ENCODE data around the gene DIP2A. TPM values are rescaled to one million over a fixed set of nuclear protein-coding genes. Genes with fewer than 3 reads are reported as not detected.
A peak's percentile ranks its signal among the peaks of the same experiment; 100 is the strongest.

Gene DIP2A
- total and polyA plus RNA-seq, 2 of the 8 experiments (the other 6 are each of a cell fraction or from before 2014, with no cell fraction given), result 16.0 to 27.1 TPM

GRCh38 chr21:46550116-46550941 is 91.6 kb downstream of the DIP2A start:
- 95% methylated on average over 12 of the region's 12 CpGs; no CpG with 5 or more reads in 1 of the 2 experiments for WGBS, 2 experiments (ENCODE audit: extremely low coverage in 1 of 2, insufficient coverage in 1 of 2, insufficient read length in 1 of 2, insufficient replicate concordance in 2 of 2, low coverage in 1 of 2, low lambda C conversion rate in 2 of 2, missing lambda C conversion rate in 1 of 2)
- peaks cover 2 to 32% (median 16%) of the 10 kb centered on the region in 4 experiments; a peak in 7 of 8 replicates for H3K36me3 ChIP-seq (ENCODE audit: control insufficient read depth in 2 of 4, insufficient read depth in 4 of 4, low read length in 3 of 4)
- DNase-seq (ENCODE audit: low read depth in 1 of 2, low spot score in 2 of 2), result peak in 1 of 2 experiments; percentile 33

More at GRCh38 chr21:46550116-46550941, 91.6 kb downstream of the DIP2A start:
- no peak overlapping the region for H3K14ac ChIP-seq (ENCODE audit: insufficient read length)
- H2BK15ac ChIP-seq (ENCODE audit: low read length), result no peak overlapping the region
- H4K5ac ChIP-seq (ENCODE audit: insufficient read length, low read depth, low read length), result no peak overlapping the region
- no peak for FAIRE-seq
- H2BK20ac ChIP-seq (ENCODE audit: low read length), result no peak overlapping the region
- POLR2A ChIA-PET (ENCODE audit: partially characterized antibody), result no interaction called here
- H2AK5ac ChIP-seq (ENCODE audit: low read depth, low read length), result no peak overlapping the region
- H2BK5ac ChIP-seq (ENCODE audit: low read depth, low read length), result no peak overlapping the region
- no peak overlapping the region for H4K91ac ChIP-seq (replicated peaks; ENCODE audit: insufficient read length, low read length)
- no peaks in the 10 kb centered on the region for H3K27me3 ChIP-seq (replicated peaks in 1 of 4; ENCODE audit: control insufficient read depth in 3 of 4, extremely low read depth in 1 of 4, insufficient read depth in 3 of 4, low read length in 3 of 4)
- H3K79me2 ChIP-seq (ENCODE audit: control insufficient read depth in 1 of 2, insufficient read depth in 2 of 2, low read length in 2 of 2), result no peaks in the 10 kb centered on the region
- no peaks in the 10 kb centered on the region for H3K79me1 ChIP-seq (ENCODE audit: low read depth, low read length)
- no peak overlapping the region for H2AFZ ChIP-seq (ENCODE audit: low read length)
- H3K4ac ChIP-seq (replicated peaks; ENCODE audit: insufficient read length, low read depth, low read length), result no peak overlapping the region
- H3K56ac ChIP-seq (replicated peaks; ENCODE audit: insufficient read length, low read depth, low read length), result no peak overlapping the region
- no peaks in the 10 kb centered on the region for H3K4me1 ChIP-seq (replicated peaks in 1 of 4; ENCODE audit: control insufficient read depth in 3 of 4, insufficient read depth in 4 of 4, low read length in 3 of 4)
- no peak overlapping the region for H3K23ac ChIP-seq (ENCODE audit: insufficient read length)
- H3K18ac ChIP-seq (ENCODE audit: extremely low read depth, low read length), result no peak overlapping the region
- peaks cover 0 to 4% of the 10 kb centered on the region in 2 experiments for H4K20me1 ChIP-seq (replicated peaks in 1 of 2; ENCODE audit: control insufficient read depth in 1 of 2, insufficient read depth in 2 of 2, low read length in 2 of 2)
- no peak overlapping the region for H3K9ac ChIP-seq (replicated peaks in 1 of 4; ENCODE audit: extremely low read depth in 1 of 4, low read depth in 3 of 4, low read length in 3 of 4)
- H3K4me2 ChIP-seq (ENCODE audit: insufficient read depth in 1 of 2, low read depth in 2 of 2, low read length in 2 of 2), result no peak overlapping the region
- CTCF ChIA-PET (ENCODE audit: partially characterized antibody), result interaction anchor here (2.7 kb wide), 1 partner anchor 13 kb away, joined by 9 read pairs; no protein-coding TSS in a partner anchor
- no peak overlapping the region for H2BK120ac ChIP-seq (replicated peaks; ENCODE audit: low read depth, low read length)
- no peak overlapping the region for H4K8ac ChIP-seq (ENCODE audit: extremely low read depth, insufficient read depth, low read length)
- TF ChIP-seq TAF7 (optimal IDR thresholded peaks at IDR 0.05; ENCODE audit: borderline replicate concordance, low read depth, low read length), result no peak
- no peaks in the 10 kb centered on the region for H3K9me3 ChIP-seq (ENCODE audit: insufficient read depth in 2 of 2, low read depth in 1 of 2, low read length in 1 of 2)
- H3K23me2 ChIP-seq (ENCODE audit: low read depth, low read length), result no peaks in the 10 kb centered on the region; the same call in 1 of the 2 replicates
- H3K4me3 ChIP-seq (ENCODE audit: extremely low read depth in 1 of 4, insufficient read depth in 2 of 4, low read depth in 3 of 4, low read length in 4 of 4), result no peak overlapping the region
- no peak overlapping the region for H2BK12ac ChIP-seq (ENCODE audit: low read depth, low read length)
- H3K27ac ChIP-seq (ENCODE audit: low read depth, low read length), result no peak overlapping the region
